ENCODE data around the gene PRKAG2.
"Not testable (repeated sequence)": the region's sequence is repeated elsewhere in the genome, so short reads cannot be mapped to it uniquely, and the experiment has no call there.

Gene PRKAG2

DNA sequence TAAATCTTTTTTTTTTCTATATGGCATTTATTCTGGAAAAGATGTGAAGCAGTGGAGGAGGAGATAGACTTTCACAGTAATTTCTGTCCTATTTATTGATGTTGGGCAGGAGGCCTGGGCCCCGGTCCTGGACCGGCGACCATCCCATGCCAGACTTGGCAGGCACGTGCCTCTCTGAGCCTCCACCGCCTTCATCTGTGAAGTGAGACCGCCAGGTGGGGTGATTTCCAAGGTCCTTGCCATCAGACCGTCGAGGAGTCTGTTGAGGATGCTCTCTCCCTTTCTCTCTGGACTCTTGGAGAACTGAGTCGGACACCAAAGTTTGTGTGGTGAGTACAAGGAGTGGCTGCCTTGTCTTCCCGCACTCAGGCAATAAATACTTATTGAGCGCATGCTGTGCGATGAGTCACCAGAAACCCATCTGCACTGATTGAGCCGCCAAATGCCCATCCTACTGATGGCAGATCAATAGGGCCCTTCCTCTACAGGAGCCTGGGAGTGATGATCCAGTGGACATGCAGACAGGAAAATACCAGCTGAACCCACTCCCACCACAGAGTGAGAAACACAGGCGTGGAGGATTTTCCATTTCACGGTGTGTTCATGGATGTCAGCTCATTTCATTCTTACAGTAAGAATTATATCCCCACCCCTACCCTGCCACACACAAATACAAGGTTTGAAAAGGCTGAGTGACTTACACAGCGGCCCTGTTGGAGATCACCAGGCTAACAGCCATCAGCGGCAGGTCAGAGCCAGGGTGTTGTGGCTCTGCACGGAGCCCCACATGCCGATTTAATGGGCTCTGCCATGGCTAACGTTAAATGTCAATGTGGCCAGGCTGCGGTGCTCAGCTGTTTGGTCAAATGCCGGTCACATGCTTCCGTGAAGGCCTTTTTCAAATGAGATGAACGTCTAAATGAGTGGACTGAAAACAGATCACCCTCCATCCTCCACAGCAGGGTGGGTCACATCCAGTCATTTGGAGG is 11.5 kb upstream of the PRKAG2 start:
- H3K27ac ChIP-seq, result no peak overlapping the region
- H3K4me3 ChIP-seq, result no peak overlapping the region

DNA sequence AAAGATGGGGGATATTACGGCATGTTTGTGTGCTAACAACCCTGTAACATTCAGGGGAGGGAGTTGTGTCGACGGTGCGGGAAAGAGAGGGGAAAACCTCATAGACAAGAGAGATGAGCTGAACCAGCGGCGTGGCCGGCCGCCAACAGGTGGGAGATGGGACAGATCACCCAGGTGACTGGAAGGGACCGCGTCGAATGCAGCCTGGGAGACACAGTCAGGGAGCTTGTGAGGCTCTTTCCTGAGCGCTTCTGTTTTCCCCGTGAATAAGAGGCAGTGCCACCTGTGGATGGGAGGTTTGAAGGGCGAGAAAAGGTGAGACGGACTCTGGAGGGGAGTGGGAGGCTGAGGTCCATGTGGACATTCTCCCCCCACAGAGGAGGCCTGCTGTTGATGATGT is 9.9 kb upstream of the PRKAG2 start:
- Histone ChIP-seq H3K27ac (no peak overlapping the region), H3K4me3 (no peak overlapping the region)

DNA sequence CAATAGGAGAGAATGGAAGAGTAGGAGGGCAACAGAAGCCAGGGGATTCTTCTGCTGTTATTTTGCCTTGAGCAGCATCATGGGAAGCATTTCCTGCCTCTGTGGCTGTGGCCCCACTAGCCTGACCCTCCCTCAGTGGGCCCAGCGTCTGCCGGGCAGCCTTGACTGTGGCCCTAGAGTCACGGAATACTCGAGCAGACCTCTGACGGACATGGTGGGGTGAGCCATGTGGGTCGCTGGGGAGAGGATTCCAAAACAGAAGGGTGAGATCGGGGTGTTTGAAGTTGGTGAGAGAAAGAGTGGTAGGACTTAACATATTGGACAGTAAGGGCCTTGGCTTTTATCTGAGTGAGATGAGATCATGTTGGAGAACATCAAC is 8.3 kb upstream of the PRKAG2 start:
- Histone ChIP-seq H3K4me3 (no peak overlapping the region), H3K27ac (no peak overlapping the region)

DNA sequence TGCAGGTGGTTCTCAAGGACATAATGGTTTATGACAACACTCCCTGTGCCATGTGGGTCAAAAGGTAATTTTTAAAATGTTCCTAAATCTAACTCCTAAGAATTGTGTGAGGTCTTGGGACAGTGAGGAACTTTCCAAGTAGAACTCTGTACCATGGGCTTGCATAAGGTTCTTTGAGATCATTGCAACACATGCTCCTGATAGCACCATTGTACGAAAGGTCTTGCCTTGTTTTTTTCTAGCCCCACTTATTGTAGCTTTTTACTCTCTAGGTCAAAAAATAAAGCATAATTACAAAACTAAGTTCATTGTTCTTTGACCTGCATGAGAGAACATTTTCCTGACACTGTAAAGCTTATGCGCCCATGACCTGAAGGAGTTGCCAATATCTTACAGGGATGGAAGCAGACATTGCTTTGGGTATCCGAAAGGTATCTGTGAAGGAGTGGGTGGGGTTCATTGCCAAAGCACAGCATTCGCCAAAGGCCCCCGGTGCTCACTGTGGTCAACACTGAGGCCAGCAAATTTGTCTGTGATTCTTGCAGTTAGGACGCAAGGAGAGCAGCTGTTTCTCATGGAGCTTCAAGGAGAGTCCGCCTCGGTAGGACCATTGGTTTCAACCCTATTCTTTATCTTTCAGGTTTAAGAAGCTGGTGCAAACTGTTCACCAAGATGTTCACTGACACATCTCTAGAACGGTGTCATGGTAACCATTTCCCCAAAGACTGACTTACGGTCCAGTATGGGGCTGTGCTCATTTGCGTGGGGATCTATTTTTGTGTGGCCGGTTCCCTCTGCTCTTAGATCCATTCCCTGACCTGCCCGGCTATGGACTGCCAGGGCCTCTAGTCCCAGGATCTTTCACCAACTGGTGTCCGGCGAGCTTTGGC is 7.6 kb upstream of the PRKAG2 start:
- Histone ChIP-seq H3K4me3 (no peak overlapping the region), H3K27ac (no peak overlapping the region)

DNA sequence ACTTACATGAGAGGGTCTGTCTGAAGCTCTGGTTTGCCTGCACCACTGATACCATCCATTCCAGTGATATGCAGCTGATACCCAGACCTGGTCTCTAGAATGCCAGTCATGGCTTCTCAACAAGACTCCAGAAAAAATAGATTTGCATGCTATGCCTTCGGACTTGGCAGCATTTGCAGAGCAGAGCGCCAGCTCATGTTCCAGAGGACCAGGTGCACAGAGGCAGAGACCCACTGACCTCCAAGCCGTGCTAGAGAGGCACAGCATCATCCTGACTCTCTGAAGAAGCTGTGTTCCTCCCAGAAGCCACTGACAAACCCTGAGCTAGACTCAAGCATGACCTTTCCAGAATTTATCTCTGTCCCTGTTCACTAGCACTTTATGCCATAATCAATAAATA is 6.9 kb upstream of the PRKAG2 start:
- no peak overlapping the region for H3K4me3 ChIP-seq
- no peak overlapping the region for H3K27ac ChIP-seq

DNA sequence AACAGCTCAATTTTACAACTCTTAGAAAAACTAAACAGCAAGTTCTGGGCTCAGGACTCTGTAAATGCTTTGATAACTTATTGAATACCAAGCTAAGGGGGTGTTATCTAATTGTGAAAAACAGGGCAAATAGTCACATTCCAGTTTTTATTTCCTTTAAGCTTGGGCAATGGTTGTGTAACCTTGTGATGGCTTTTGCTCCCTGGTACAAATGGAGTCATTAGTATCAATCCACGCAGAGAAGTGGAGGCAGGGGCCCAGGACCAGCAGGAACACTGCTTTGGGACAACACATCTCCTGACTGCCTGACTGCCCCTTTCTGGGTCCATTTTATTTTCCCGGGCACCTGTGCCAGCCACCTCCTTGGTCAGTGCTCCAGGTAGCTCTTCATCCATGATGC is 5.8 kb upstream of the PRKAG2 start:
- no peak overlapping the region for H3K27ac ChIP-seq
- H3K4me3 ChIP-seq, result no peak overlapping the region

DNA sequence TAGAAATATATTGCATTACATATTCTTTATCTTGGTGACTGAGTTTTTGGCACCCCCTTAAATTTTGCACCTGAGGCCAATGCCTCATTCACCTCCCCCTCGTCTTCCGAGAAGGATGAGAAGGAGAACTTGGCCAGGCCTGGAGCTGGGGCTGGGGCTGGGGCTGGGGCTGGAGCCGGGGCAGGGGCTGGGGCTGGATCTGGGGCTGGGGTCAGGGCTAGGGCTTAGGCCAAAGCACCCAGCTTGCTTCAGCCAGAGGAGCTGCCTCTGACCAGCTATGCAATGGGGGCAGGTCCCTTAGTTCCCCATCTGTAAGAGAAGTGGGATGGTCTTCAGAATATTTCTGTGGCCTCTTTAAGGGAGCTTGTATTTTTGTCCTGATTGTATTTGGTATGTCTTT is 3.8 kb upstream of the PRKAG2 start:
- Histone ChIP-seq H3K27ac (no peak overlapping the region), H3K4me3 (no peak overlapping the region)

DNA sequence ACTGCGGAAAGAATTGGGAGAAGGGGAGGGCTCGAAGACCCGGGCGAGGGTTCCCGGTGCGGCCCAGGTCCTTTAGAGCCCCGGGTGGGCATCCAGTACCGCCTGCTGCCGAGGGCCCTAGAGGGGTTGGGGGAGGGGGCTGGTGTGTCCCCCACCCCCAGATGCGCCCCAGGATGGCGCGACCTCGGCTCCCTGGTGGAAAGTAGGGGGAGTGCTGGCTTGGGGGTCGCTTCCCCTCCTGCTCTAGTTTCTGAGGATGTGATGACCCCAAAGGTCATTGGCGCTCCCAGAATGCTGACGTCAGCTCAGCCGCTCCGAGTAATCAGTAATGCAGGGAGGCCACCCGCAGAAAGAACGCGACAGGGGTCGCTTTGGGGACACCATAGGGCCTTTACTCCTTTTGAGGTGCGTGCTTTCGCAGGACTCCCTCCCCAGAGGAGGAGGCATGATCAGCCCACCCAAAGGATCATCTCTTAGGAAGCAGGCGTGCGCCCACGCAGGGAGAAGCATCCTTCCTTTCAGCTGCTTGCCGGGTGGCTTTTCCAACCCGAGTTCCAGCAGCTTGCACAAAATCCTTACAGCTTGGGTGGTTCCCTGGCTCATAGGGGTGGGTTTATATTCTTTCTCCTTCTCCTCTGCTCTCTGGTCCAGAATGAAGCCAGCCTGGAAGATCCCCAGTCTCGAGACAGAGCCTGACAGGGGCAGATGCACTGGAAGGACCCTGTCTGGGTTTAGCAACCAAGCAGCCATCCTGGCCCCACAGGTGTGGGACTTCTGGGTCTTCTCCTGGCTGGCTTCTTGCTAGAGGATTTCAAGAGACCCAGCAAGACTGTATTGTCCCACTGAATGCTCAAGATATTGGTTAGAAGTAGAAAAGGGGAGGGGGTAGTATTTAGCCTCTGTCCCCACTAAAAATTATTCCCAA is 1.3 kb upstream of the PRKAG2 start:
- Histone ChIP-seq H3K4me3 (peak overlapping the region; percentile 54 to 87 (median 72)), H3K27ac (peak overlapping the region in 18 of 21 experiments; percentile 56 to 94 (median 84))

DNA sequence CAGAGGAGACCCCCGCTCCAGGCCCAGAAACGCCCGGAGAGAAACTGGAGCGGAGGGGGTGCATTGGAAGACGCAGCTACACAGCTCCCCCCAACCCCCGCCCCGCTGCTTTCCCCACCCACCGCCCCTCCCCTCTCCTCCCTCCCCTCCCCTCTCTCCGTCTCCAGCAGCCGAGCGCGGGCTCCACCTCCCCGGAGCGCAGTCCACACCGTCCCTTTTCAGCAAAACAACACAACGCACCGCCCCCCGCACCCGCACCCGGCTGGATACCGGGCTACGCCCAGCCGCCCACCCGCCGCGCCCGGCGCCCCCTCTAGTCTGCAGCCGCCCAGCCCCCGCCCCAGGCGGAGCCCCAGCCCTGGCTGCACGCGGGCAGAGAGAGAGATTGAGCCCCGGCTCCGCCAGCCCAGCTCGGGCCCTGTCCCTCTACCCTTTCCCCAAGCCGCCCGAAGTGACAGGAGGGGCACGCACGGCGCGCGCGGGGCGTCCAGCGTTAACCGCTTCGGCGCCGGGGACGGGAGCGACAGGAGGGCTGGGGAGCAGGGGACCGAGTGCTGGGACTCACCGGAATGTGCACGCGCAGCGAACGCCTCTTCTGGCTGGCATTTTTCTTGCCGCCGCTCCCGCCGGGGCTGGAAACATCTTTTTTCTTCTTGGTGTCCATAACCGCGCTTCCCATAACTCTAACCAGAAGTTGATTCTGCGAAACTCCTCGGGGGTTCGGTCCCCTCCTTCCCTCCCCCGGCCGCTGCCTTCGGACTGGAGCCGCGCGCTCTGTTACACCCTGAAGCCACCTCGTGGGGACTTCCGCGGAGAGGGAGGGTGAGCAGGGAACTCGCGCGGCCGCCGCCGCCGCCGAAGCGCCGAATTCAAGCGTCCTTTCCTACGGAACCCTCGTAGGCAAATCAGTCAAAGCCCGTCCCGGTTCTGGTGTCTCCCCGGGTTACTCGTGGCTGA is 695 bp downstream of the PRKAG2 start:
- Histone ChIP-seq H3K27ac (peak overlapping the region; percentile 56 to 94 (median 82)), H3K4me3 (peak overlapping the region; percentile 54 to 87 (median 72))

DNA sequence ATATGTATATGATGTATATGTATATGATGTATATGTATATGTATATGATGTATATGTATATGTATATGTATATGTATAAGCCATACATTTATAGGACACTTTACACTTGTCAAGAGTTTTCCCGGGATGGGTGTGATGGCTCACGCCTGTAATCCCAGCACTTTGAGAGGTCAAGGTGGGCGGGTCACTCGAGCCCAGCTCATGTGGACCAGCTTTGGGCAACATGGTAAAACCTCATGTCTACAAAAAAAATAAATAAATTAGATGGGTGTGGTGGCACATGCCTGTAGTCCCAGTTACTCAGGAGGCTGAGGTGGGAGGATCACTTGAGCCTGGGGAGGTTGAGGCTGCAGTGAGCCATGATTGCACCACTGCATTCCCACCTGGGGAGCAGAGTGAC is 2.4 kb downstream of the PRKAG2 start:
- H3K4me3 ChIP-seq, result not testable (repeated sequence)
- H3K27ac ChIP-seq, result peak overlapping the region in 3 of 21 experiments; percentile 62 to 90 (median 80)

DNA sequence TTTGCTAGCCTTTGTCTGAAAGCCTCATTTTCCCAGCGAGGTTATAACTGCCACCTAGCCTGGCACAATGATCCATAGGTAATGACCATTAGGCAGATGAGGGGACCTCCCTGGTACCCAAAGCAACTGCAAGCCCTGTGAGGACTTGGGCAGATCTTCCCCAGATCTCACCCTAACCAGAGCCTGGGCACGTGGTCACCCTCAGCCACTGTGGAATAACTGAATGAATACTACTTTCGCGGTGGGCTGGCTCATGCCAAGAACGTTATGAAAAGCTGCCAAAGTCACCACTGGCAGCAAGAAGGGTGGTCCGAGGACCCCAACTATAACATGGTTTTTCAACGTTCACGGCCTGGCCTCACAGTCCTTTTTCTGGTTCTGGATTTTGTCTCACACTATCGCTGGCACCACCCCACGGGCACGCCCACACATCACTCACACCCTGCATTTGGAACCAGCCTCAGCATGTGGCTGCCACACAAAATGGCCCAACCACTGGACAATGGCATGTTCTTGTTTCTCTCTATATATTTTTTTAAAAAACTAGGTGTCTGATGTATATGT is 3.4 kb downstream of the PRKAG2 start:
- H3K27ac ChIP-seq, result no peak overlapping the region
- H3K4me3 ChIP-seq, result no peak overlapping the region

DNA sequence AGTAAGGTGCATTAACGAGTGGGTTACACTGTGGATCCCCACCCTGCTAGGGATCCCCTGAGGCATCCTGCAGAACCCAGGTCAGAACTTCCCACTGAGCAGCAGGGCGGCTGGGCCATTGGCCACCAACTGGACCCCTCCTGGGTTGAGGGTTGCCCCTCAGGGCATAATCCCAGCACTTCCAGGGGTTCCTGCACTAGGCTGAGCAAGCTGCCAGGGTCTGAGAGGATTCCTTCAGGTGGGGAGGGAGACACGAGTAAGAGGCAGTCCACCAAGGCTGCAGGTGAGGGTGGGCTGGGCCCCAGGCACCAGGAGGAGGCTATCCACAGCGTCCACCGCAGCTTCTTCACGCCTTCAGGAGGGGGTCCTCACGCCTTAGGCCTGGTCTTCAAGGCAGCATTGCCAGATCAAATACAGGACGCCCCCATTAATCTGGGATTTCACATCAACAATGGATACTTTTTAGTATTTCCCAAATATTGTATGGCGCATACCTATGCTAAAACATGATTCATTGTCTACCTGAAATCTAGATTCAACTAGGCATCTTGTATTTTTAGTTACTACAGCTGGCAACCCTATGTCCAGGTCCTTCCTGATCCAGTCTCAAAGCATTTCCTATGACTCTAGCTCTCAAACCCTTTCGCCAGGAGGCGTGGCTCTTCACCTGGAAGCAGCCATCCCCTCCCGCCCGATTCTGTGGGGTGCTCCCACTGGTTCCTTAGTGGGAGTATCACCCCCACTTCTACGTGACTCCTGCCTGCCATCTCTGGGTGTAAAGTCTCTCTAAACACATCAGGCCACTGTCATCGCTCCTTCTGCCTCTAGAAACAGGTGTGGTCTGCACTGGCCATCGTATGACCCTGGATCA is 4.1 kb downstream of the PRKAG2 start:
- Histone ChIP-seq H3K4me3 (no peak overlapping the region), H3K27ac (no peak overlapping the region)

DNA sequence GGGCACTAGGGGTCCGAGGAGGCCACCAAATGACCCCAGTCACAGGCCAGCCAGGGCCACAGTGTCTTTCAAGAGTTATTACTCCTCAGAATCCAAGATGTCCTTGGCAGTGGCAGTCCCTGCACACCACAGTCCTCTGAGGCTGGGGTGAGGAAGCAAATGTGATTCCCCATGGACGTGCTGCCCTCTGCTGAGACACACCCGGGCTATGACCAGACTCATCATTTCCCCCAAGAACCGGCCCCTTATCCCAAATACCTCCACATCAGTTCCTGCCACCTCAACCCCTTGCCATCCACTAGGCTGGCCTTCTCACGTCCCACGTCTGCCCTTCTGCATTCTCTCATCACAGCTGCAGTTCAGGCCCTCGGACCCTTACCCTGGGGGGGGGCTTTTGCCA is 5.0 kb downstream of the PRKAG2 start:
- Histone ChIP-seq H3K27ac (no peak overlapping the region), H3K4me3 (no peak overlapping the region)

DNA sequence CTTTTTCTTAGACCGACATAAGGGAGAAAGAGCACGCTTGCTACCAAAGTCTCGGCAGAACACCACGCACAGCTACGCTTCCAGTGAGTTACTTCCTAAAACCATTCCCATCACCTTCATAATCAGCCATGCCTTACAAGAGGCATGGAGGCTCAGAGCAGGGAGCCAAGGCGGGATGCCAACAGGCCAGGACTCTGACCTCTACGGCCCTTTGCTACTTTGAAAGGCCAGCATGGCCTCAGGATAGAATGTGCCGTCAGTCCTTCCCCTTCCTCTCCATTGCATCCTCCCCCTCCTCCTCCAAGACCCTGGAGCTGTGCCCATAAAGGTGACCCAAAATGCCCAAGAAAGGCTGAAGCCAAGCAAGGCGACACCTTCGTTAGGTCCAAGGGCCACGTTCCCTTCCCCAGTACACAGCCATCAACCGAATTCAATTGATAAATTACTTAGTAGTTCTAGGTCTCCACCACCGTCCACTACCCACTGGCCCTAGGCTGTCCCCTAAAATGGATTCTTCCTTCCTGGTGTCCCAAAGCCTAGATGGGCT is 5.7 kb downstream of the PRKAG2 start:
- no peak overlapping the region for H3K4me3 ChIP-seq
- H3K27ac ChIP-seq, result no peak overlapping the region

DNA sequence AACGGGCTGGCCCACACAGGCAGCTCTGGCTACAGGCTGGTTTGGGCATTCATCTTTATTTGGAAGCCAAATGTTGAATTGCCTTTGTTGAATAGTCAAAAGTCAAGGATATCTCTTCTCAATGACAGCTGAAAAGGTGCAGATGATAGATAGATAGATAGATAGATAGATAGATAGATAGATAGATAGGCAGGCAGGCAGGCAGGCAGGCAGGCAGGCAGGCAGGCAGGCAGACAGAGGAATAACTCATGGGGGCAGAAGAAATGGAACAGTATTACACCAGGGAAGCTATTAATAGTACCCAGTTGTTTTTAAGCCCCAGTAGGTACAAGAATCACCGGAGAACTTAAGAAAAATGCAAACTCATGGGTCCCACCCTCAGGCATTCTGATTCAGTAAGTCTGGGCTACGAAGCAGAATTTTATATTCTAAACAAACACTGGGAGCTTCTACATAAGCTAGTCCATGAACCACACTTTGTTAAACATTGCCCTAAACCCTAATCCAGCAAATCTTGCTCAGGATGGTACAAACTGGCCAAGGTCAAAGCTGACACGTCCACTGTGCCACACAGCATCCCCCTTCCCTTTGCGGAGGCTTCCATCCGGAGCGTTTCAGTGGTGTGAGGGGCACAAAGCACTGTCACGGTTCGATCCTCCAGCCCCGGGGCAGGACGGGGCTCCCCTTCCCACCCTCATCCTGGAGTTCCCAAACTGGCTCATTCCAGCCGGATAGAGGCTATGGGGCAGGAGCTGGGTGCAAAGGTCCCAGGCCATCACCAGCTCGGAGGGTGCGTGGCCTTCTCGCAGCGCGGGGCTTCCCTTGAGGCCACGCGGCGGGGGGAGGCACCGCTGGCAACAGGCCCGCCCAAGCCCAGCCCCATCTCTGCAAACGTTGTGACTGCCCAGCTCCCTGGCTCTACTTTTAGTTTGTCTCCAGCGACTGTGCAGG is 6.7 kb downstream of the PRKAG2 start:
- Histone ChIP-seq H3K4me3 (no peak overlapping the region), H3K27ac (peak overlapping the region in 1 of 21 experiments; percentile 7)

DNA sequence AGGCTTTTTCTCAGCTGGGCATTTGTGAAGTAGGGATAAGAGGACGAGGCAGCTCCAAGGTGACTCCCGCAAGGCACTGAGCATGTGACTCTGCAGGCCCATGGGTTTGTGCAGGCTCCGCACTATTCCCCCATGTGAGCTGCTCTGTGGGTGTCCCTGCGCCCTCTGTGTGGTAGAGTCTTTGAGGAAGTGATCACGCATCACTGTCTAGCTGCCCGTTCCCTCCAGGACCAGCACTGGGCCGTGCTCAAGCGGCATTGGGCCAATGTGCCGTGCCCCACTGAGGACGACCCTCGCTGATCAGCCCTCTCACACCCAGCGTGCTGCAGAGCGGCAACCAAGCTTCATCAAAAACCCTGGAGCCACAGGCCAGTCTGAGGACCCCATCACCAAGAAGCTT is 7.5 kb downstream of the PRKAG2 start:
- Histone ChIP-seq H3K27ac (peak overlapping the region in 1 of 21 experiments; percentile 4), H3K4me3 (no peak overlapping the region)

Measured in skin epidermis (tissue), 12 donors.